Measurements from ENCODE around the gene GREB1.

The GREB1 gene

DNA sequence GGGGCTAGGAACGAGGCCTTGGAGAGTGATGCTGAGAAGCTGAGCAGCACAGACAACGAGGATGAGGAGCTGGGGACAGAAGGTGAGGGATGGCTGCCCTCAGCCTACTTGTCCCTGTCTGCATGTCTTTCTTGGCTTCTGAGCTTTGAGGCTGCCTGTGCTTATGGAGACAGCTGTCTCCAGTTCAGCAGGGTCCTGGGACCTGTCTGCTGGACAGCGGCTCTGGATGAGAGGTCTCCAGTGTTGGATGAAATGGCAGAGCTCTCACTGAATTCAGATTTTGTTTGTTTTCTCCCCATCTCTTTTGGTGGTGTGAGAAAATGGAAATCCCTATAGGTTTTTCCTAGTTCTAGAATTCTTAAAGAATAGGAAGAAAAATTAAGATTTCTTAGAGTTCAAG, 81.4 kb downstream of the GREB1 start:
- no peak for DNase-seq

DNA sequence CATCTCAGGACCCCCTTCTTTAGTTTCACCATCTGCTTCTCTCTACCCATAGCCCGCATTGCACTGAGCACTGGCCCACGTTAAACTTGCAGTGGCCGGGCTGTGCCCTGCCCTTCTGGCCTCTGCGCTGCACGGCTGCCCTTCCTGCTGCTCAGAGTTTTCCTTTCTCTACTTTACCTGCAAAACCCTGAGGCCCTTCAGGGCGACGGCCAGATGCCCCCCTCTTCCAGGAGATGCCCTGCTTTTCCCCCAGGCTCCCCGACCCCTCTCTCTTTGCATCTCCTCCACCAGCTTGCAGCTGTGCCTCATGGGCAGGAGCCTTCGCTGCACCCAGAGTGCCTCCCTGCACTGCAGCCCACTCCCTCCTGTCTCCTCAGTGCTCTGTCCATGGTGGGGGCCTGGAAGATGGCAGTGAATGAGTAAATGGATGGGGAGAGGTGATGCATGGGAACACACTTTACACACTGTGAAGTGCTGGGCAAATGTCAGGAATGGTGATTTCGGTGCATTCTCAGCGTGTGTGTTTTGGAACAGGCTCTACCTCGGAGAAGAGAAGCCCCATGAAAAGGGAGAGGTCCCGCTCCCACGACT, 82.3 kb downstream of the GREB1 start:
- DNase-seq = no peak

DNA sequence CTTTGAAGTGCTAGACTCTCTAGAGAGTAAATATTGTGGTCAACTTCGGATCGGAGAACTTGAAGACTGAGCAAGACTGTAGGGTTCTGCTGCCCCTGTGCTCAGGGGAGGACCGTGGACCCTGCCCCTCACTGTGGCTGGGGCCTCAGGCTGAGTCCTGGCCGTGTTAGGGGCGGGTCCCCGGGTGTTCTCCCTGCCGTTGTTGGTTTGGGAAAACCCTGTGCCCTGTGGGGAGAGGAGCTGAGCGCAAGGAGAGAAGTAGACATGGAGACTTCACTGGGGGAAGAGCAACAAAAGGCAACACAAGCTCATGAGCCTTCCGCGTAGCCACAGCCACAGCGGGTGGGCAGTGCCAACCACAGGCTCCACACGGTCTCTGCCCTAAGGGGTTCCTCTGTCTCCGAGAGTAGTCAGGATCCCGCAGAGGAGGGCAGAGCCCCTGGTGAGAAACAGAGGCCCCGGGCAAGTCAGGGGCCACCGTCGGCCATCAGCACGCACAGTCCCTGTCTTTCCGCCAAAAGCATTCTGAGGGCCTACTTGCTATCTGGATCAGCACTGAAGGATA, 83.1 kb downstream of the GREB1 start:
- DNase-seq = no peak

DNA sequence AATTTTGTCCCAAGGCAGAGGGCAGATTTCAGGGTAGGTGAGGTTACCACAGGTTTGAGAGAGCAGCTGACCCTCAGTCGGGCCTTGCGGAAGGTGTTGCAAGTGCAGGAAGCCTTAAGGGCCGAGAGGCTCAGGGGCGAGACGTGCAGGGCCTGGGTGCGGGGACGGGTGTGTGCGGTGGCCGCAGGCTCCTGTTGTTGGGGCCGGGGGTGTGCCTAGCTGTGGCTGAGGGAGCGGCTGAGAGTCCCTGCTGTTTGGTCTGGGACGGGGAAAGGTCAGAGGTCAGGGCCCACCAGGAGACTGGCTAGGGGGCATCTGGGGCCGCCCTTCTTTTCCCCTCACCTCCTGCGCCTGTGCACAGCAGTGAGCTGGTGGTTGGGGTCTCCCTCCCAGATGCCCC, 83.7 kb downstream of the GREB1 start:
- no peak for DNase-seq

DNA sequence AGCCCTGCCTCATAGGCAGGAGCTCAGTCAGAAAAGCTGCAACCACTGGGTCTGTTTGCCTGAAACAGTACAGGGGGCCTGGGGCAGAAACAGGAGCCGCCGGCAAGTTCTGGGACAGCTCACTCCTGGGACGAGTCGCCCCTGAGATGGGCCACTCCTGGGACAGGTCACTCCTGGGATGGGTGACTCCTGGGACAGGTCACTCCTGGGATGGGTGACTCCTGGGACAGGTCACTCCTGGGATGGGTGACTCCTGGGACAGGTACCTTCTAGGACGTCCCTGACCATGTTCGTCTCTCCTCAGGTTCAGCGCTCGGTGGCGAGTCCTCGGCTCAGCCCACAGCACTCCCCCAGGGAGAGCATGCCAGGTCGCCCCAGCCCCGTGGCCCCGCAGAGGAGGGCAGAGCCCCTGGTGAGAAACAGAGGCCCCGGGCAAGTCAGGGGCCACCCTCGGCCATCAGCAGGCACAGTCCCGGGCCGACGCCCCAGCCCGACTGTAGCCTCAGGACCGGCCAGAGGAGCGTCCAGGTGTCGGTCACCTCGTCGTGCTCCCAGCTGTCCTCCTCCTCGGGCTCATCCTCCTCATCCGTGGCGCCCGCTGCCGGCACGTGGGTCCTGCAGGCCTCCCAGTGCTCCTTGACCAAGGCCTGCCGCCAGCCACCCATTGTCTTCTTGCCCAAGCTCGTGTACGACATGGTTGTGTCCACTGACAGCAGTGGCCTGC, 84.3 kb downstream of the GREB1 start:
- DNase-seq = no peak

DNA sequence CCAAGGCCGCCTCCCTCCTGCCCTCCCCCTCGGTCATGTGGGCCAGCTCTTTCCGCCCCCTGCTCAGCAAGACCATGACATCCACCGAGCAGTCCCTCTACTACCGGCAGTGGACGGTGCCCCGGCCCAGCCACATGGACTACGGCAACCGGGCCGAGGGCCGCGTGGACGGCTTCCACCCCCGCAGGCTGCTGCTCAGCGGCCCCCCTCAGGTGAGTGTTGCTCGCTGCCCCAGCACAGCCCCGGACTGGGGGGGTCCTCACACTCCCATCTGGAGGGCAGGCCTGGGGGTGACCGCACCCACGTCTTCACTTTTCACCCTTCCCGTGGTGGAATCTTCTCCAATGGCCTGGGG, 84.8 kb downstream of the GREB1 start:
- DNase-seq = no peak

DNA sequence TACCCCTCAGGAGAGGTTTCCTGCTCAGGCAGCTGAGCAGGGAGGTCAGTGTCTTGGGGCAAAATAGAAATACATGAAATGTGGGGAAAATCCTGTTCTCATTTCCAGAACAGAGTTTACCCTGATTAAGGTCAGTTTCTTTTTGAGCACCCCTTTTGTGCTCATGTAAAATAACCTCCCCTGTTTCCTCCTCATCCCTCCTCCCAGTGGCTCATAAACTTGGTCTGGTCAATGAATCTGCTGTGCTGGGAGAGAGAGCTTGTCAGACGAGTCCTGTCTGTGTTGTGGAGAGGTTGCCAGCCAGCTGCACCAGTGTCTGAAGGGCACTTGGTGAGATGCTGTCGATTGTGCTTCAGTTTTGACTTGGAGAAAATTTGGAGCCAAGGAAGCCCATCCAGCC, 87.6 kb downstream of the GREB1 start:
- DNase-seq = no peak

DNA sequence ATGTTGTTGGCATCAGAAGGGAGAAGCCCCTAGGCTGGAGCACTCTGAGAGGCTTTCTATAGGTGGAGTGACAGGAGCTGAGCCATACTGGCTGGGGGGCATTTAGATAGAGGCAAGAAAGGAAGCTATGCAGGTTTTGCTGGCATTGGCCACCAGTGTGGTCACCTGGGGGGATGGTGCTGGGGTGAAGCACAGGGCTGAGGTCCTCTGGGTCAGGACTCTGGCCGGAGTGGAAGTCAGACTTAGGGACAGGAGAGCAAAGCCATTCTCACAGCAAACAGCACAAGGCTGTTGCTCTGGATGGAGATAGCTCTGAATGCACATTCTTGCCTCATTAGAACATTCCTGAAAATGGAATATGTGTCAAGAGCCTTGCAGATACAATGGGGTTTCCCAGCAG, 88.8 kb downstream of the GREB1 start:
- DNase-seq = no peak

DNA sequence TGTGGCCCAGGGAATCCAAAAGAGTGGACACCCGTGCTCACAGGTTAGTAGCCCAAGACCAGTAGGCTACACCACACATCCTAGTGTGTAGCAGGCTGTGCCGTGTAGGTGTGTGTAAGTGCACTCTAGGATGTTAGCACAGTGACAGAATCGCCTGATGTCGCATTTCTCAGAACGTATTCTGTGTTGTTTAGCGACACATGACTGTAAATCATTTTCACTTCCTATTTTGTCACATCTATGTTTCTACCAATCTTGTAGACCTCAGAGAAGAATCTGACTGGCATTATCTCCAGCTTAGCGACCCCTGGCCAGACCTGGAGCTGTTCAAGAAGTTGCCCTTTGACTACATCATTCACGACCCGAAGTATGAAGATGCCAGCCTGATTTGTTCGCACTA, 91.0 kb downstream of the GREB1 start:
- no peak for DNase-seq

DNA sequence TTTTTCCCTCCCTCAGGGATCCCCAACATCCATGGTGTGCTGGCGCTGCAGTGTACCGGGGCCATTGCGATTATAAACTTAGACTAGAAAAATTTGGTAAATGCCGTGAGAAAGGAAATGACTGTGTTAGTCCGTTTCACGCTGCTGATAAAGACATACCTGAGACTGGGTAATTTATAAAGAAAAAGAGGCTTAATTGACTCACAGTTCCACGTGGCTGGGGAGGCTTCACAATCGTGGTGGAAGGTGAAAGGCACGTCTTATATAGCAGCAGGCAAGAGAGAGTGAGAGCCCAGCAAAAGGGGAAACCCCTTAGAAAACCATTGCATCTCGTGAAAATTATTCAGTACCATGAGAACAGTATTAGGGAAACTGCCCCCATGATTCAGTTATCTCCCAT, 91.8 kb downstream of the GREB1 start:
- no peak for DNase-seq

DNA sequence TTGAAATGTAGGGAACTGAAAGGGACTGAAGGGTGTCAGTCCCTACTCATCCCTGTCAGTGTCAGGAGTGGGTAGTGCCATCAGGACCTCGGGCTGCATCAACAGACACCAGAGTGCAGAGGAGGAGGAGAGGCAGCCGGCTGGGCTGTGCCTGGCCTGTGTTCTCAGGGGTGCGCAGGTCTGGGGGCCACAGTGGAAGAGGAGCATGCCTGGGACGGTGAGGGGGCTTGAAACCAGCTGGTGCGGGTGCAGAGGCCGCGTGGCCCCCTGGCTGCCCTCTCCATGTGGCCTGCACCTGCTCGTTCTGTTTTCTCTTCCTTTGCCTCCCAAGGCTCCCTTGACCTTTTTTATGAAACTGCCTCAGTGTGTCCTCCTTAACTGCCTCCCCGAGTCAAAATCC, 94.8 kb downstream of the GREB1 start:
- DNase-seq = no peak

DNA sequence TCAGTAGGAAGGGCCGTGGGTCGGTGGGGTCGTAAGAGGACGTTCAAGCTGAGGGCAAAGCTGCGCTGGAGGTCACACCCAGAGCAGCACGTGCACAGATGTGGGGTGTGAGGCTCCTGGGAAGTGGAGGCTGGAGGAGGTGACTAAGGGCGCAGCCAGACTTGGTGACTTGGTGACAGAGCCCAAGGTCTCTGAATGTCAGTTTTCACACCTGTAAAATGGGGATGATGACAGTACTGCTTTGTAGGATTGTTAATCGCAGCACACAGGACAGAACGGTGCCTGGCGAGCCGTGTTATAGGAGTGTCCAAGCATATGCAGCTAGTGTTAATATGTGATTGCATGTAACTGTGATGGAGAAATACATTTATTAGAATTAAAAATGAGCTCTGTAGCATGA, 95.4 kb downstream of the GREB1 start:
- no peak for DNase-seq

DNA sequence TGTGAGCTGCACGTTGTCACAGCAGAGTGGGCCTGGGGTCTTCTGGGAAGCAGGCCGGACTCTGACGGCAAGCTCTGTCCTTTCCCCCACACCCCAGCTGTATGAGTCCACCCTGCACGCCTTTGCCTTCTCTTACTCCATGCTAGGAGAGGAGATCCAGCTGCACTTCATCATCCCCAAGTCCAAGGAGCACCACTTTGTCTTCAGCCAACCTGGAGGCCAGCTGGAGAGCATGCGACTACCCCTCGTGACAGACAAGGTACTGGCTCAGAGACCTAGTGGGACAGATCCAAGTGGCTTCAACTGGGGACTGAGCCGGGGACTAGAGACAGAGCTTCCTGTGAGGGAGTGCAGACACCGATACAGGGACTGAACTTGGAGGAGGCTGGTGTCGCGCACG, 96.0 kb downstream of the GREB1 start:
- DNase-seq = no peak

DNA sequence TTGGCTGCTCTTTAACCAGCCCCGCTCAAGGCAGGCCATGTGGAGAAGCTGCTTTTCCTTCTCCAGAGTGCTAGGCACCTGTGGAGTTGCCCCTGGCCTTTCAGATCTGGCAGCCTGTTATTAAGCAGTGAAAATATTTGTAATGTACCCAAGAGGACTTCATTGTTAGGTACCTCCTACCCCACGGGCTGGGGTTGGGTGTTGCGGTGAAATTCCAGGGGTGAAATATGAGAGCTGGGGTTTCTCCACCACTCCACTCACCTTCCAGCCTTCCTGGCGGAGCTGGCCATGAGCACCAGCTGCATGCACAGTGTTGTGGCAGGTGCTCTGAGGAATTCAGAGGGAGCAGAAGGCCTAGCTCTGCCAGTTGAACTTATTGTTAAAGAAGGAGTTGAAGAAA, 97.0 kb downstream of the GREB1 start:
- DNase-seq = no peak

DNA sequence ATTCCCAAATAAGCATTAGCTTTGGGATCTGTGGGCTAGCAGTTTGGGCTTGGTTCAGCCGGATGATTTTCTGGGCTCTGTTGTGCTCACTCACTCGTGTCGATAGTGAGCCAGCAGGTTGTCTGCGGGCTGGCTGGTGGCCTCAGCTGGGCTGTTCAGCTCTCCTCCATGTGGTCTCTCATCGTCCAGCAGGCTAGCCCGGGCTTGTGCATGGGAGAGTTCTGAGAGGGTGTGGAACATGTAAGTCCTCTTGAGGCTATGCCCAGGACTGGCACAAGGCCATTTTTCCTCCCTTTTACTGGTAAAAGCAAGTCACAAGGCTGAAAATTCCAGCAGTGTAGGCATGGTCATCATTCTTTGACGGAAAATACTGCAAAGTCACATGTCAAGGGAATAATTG, 97.6 kb downstream of the GREB1 start:
- DNase-seq = no peak

DNA sequence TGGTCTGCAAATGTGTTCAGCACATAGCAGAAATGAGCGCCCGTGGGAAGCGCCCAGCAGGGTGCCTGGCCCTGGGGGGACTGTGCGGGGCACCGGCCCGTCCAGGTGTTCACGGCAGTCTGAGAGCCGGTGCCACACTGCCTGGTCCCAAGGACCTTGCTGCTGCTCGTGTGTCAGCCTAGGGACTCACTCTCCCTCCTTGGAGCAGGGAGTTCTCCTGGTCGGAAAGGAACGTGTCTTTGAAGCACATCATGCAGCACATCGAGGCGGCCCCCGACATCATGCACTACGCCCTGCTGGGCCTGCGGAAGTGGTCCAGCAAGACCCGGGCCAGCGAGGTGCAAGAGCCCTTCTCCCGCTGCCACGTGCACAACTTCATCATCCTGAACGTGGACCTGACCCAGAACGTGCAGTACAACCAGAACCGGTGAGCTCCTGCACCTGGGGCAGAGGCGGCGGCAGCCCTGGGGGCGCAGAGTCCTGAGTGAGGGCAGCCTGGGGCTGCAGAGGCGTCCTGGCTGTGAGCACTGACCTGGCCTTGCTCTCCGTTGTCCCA, 100.2 kb downstream of the GREB1 start:
- DNase-seq = no peak

DNA sequence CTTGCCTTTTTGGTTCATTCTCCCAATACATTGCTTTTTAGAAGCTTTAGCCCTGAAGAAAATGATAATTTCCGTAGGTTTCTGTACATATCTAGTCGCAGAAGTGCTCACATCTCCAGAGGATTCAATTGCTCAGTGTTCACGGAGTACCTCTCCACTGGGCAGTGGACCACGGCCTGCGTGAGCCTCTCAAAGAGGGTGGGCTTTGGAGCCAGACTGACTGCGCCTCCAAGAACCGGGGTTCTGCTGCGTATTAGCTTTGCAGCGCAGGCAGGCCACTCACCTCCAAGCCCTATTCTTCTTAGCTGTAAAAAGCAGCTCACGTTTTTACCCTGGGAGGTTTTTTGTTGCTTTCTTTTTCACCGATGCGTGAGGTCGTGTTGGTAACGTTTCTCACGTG, 100.7 kb downstream of the GREB1 start:
- no peak for DNase-seq

DNA sequence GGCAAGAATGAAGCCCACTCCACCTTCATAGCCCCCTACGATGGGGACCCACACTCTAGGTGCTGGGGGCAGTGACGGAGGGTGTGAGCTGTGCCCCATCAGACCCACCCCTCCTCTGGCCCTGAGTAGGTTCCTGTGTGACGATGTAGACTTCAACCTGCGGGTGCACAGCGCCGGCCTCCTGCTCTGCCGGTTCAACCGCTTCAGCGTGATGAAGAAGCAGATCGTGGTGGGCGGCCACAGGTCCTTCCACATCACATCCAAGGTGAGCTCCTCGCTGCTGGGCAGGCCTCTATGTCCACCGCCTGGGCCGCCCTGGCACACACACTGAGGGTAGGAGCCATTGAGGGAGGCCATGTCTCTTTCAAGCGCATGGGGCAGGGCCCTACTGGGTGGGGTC, 101.3 kb downstream of the GREB1 start:
- no peak for DNase-seq

DNA sequence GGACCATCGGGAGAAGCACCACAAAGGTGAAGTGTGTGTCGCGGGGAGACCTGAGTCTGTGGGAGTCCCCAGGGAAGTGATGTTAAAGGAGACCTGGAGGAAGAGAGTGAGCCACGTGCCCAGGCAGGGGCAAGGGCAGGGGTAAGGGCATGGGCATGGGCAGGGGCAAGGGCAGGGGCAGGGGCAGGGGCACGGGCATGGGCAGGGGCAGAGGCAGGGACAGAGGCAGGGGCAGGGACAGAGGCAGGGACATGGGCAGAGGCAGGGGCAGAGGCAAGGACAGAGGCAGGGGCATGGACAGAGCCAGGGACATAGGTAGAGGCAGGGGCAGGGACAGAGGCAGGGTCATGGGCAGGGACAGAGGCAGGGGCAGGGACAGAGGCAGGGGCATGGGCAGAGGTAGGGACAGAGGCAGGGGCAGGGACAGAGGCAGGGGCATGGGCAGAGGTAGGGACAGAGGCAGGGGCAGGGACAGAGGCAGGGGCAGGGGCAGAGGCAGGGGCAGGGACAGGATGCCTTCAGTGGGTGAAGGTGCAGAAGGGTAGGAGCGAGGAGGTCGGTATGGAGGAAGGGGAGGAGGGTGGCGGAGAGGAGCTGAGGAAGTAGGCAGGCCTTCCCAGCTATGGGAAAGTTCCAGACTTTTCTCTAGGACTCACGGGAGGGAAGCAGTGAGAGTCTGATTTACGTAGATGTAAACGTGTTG, 102.9 kb downstream of the GREB1 start:
- DNase-seq = no peak

DNA sequence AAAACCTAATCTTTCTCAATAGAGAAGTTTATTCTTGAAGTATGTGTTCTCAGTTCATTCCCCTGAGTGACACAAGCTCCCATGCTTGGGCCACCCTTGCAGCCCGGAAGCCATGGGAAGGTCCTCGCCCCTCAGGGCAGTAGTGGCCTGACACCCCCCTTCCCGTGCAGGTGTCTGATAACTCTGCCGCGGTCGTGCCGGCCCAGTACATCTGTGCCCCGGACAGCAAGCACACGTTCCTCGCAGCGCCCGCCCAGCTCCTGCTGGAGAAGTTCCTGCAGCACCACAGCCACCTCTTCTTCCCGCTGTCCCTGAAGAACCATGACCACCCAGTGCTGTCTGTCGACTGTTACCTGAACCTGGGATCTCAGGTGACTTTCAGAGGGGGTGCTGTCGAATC, 103.7 kb downstream of the GREB1 start:
- no peak for DNase-seq

DNA sequence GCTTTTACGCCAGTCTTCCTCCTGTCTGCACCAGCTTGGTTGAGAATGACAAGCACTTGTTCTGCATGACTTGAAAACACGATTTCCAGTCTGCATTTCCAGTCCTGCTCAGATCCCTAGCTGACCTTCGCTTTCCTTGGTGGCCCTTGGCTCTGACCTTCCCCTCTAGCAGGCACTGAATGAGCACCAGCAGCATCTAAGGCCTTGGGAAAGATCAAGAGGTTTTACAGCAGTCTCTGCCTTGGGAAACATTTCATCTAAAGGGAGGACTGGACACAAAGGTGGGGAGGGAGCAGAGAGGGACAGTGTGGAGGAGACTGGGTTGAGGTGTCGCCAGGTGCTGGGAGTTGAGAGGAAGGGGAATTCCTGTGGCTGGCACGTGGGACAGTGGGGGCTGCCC, 105.7 kb downstream of the GREB1 start:
- DNase-seq = no peak

DNA sequence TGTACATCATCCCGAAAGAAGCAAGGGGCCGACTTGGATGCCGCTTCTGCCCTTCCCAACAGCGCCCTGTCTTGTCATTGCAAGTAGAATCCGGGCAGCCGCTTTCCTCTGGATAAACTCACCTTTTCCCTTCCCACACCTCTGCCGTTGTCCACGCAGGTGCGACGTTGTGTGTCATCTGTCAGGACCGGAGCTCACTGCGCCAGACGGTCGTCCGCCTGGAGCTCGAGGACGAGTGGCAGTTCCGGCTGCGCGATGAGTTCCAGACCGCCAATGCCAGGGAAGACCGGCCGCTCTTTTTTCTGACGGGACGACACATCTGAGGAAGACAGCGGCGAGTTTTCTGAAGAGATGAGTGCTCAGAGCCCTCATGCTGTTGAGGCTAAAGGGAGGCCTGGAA, 106.3 kb downstream of the GREB1 start:
- no peak for DNase-seq

DNA sequence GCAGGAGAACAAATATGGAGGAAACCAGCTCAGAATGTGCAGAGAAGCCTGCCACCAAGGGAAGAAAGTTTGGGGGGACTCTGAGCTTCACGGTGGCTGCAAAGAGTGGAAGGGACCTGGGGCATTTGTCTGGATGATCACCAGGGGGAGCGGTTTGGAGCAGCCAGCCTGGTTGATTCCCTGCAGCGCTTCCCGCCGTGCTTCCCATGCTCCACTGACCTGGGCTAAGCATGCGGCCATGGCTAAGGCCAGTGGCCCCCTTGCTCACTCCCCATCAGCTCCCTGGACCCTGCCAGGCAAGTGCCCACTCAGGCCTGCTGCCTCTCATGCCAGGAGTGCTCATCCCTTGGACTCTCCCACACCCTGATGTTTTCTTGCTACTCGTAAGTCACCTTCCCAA, 109.1 kb downstream of the GREB1 start:
- no peak for DNase-seq

DNA sequence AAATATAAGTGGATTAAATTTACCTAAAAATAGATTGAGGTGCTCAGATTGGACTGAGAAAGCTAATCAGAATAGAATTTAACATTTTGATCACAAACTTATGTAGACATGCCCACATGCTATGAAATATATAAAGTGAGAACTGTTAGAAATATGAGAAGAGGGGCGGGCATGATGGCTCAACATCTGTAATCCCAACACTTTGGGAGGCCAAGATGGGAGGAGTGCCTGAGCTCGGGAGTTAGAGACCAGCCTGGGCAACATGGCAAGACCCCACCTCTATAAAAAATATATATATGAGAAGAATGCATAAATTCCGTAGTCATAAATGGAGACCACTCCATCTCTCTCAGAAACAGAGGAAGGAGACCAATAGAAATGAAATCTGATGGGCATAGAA, 110.4 kb downstream of the GREB1 start:
- no peak for DNase-seq

Data from NCI-H1694 (cell line).